Limb (tissue), 2 donors: ENCODE measurements around the gene CCN6.
"Not testable (repeated sequence)": the region's sequence is repeated elsewhere in the genome, so short reads cannot be mapped to it uniquely, and the experiment has no call there.

Source experiments
- DNase-seq, 2 donors: peaks; one replicate each; pipeline ENCODE4 v3.0.0-alpha.2; 2016; ENCODE audit errors: extremely low spot score in 2 of 2

The CCN6 gene

DNA sequence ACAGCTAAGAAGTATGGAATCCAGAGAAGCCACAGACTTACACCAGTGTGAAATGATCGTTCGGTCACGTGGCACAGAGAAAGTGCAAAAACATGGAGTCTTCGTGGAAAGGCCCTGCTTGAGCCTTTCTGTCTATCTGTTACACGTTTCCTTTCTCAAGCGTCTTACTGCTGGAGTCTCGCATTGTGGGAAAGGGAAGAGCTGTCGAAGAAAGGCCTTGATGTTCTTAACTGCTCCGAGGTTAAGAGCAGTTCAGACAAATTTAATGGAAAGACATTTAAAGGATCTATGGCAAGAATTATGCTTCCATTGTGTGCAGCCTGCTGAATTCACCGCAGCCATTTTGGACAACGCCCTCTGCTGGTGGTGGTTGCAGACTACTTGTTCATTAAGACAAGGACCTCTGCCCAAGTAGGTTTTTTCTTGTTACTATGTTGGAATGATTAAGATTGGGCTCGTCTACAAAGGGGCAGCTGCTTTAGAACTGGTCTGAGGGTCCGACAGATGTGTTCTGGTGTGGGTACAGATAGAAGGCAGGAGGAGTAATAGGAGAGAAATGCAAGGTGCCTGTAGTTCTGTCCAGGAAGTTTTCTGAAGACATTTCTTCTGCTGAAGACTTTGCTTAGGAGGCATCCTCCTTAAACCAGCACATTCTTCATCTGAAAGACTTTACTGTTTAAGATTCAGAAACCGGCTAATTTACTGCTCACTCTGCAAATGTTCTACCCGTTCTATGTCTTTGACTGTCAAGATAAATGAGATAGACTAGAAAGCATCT, 24.7 kb upstream of the CCN6 start:
- DNase-seq: peak; percentile 46 to 70

DNA sequence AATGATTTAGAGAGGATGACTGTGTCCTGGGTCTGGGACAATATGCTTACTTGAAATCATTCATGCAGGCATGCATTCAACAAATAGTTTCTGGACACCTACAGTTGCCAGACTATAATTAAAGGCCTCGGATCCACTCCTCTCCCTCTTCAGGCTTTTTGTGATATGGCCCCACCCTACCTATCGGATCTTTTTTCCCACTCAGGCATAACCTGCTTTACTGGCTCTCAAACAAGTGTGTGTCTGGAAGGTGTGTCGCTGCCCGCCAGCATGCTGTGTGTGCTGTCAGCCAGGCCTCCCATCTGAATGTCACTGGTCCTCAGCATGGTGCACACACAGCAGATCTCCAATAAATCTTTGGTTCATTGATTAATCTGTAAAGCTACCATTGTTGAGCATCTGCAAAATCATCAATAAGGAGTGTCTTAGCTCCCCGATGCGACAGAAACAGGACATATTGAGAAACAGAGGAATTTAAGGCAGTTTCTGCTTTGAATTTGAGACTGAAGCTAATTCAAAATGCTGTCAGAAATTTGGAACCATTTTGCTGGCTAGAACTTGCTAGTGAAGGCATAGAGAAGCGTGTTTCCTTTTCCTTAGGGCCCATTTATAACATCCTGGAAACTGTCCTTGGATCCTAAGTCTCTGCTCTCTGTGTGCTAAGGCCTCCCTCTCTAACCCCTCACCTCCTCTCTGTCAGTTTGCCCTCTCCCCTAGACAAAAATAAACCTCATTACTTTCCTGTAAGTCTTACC, 23.5 kb upstream of the CCN6 start:
- DNase-seq: no peak

DNA sequence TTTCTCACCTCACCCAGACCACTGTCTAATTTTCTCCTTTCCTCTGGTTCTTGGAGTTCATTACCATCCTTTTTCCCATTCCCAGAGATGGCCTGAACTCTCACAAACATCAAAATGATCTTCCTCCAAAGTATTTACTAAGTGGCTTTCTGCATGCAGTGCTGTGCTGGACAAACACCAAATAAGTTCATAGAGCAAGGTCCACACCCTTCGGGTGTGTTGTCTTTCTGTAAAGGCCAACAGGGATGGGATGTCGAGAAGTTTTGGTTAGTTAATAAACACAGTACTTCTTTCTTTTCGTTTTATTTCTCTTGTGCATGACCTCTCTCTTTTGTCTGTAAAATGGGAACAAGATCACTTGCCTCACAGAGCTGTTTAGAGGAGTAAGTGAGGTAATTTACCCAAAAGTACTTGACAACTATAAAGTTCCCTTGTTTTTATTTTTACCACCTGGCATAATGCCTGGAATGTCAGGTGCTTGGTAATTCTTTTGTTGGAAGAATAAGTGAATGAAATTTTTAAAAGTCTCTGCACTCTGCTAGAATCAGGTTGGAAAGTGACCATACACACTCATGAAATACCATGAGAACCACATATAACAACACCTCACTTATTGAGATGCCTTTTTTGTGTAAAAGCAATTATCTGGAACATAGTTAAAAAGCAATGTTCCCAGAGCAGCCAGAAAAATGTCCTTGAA, 22.8 kb upstream of the CCN6 start:
- DNase-seq: no peak

DNA sequence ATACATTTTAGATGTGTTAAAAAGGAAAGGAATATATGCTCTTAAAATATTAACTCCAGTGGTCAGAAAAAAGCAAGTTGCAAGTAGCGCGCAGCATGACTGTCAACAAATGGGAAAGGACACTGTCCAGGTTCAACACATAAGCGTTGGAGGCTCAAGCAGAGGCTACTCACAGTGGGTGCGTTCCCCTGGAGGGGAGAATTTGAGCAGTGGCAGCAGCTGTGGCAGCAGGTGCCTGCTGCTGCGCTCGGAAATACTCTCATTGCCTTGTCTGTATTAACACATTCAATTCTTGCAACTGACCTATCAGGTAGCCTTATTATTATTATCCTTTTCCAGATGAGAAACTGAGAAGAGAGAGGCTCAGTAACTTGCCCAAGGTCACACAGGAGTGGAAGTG, 21.9 kb upstream of the CCN6 start:
- no peak for DNase-seq

DNA sequence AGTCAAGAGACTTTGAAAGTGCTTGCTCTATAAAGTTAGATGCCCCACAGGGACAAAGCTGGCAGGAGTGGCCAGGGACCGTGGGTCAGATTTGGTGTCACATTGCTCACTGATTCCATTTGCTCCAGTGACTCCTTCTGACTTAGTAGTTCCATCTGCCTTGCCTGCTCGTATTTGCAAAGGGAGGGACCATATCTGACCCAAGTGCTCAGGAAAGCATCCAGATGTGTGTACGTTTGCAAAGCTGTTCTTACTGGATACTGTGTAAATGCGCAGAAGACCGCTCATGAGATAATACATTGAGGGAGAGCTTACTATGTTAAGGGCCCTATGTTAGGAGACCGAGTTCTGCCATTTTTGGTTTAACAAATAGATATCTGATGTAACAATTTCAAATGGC, 21.2 kb upstream of the CCN6 start:
- no peak for DNase-seq

DNA sequence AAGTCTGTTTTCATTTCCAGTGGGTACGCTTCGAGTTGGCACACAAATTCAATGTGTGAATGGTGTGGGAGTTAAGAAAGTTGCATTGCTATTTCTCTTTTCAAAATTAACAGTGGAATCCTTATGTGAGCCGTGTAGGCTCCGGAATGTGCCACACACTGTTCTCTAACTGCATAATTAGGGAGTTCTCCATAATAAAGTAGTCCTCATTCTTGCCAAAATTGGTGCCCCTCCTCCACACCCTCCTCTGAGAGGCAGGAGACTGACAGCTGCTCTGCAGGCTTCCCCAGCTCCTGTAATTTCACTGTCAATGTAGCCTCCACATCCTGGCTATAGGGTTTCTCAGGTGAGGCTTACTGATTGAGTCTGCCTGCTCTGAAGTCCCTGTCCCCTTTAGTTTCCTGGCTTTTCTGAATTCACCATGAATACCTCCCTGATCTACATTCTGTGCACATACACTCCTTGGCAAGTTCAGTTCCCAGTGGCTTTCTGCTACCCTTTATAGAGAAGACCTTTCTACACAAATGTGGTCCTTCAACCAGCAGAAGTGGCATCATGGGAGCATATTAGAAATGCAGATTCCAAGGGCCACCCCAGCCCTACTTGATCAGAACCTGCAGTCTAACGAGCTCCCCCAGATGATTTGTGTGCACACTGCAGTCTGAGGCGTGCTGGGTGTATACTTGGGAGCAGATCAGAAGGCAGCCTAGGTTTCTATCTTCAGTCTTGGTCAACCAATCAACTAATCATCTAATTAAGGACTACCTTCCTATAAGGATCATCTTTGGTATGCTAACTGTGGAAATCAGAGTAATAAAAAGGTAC, 19.9 kb upstream of the CCN6 start:
- DNase-seq: no peak

DNA sequence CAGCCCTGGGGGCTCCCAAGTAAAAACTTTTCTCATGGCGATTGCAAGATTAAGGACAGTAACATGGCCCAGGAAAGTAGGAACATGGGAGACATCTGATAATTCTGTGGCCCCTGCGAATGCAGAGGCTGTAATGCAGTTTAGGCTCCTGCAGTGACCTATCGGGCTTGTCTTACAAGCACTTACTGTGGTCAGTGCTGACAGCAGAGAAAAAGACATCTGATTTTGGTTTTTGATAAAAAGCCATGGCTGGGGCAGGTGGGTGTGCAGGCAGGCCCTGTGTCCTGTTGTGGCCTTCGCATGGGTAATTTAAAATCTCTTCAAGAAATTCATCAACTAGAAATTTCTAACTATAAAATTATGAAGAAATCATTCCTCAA, 19.3 kb upstream of the CCN6 start:
- no peak for DNase-seq

DNA sequence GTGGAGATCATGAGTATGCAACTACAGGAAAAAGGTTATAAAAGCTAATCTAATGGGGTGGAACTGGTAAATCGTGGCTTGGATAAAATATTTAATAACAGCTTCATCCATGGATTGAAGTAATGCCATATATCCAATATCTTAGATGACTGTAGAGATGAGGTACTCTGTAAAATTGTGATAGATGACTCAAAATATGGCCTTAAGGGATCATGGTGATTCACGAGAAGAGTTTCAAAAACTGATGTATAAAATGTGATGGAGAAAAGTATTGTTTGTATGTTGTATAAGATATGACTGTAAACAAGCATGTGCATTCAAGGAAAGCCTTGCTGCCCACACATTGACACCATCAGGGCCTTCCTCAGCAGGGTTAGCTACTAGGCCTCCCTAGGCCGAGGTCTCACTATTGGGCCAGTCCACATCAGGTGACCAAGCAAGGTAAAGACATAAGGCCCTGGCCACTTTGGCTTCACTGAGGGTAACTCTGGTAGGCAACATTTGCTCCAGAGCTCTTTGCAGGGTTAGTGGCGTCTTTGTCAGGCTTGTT, 17.7 kb upstream of the CCN6 start:
- no peak for DNase-seq

DNA sequence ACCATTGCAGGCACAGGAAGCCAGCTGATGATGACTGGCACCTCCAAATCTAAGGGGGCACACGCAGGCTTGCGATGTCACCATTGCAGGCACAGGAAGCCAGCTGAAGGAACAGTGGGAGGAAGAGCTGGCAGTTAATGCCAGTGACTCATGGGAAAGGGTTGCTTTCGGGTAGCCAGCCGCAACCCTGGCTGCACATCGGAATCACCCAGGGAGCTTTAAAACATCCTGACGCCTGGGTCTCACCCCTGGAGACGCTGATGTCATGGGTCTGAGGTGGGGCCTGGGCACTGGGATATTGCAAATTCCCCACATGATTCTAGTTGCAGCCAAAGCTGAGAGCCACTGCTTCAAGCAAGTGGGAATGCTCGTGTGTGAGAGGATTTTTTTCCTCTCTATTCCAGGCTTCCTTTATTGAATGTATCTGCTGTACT, 16.1 kb upstream of the CCN6 start:
- DNase-seq: no peak

DNA sequence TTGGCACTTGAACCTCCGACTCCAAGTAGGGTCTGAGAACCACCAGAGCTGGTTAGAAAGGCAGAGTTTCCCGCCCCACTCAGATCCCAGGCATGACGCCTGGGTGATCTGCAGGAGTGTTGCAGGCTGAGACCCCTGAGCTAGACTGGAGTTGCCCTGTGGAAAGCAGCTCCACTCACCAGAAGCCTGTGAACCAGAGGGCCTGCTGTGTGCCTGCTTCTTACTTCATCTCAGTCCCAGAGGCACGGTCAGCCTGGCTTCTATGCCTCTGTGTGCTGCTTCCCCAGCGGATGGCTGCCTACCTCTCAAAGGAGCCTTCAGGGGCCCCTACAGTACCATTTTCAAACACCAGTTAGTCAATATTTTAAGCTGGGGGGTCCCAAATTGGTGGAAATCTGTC, 15.6 kb upstream of the CCN6 start:
- DNase-seq: no peak

DNA sequence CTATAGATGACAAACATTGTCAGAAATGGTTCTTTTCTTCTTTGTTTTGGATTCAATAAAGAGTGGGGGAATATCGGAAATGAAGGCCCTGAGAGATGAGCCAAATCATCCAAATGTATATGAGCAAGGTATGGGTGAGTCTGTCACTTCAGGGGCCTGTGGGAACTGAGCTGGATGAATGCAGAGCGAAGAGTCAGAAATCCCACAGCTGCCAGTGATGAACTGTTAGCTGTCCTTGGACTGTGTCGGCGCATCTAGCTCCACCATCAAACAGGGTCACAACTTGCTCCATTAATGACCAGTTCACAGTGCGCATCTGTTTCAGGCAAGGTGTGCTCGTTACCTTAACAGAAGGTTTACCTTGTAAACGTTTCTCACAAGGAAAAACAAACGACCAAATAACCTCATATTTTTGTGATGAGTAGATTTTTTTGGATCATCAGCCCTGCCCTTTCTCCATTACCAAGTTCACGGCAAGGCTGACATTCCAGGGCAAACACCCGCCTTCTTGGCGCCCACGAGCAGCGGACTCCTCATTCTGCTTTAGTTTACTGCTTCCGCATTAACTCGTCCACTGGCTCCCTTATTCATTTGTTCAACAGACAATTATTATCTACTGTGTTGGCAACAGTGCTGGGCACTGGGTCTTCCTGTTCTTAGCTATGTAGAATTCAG, 15.0 kb upstream of the CCN6 start:
- DNase-seq: no peak

DNA sequence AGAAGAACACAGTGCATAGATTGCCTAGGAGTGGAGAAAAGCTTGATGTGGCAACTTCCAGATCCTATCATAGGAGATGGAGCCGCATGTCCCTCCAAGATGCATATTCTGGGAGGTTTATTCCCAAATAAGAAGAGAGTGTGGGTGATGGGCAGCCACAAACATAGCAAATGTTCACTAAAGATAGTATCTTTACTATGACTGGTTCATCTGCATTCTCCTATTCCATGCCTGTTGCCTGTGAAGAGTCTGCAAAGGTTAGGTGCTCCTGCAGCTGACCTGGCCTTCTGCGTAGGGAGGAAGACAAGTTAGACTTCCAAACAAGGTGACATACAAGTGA, 14.5 kb upstream of the CCN6 start:
- no peak for DNase-seq

DNA sequence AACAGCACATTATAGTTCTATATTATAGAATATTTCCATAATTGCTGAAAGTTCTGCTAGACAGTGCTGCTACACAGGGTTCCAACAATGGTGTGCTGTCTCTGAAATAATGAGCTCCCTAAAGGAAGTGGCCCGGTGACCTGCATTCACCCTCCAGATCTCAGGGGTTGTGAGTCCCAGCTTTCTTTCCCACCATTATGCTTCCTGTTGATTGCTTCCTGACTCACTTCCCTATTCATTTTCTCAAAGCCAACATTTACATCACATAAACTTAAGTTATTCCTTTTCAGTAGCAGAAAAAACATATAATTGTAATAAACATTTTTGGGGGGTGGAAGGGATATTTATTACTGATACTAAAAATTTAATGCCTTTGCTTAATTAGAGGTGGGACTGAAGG, 12.9 kb upstream of the CCN6 start:
- no peak for DNase-seq

DNA sequence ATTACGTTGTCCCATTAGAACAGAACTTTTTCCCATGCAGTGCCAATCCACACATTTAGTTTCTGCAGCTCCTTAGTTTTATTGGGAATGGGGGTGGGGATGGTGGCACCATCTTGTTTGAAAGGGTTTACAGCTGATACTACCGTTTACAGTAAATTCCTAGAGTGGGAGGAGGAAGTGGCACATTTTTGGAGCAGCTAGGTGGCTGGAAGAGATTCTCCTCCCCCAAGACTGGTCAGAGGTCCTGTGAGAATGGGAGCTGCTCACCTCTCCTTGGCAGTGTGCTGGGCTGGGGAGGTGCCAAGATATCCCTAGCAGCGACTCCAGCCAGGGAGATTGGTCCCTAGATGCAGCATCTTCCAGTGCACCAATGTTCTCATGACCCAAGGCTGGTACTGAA, 12.4 kb upstream of the CCN6 start:
- no peak for DNase-seq

DNA sequence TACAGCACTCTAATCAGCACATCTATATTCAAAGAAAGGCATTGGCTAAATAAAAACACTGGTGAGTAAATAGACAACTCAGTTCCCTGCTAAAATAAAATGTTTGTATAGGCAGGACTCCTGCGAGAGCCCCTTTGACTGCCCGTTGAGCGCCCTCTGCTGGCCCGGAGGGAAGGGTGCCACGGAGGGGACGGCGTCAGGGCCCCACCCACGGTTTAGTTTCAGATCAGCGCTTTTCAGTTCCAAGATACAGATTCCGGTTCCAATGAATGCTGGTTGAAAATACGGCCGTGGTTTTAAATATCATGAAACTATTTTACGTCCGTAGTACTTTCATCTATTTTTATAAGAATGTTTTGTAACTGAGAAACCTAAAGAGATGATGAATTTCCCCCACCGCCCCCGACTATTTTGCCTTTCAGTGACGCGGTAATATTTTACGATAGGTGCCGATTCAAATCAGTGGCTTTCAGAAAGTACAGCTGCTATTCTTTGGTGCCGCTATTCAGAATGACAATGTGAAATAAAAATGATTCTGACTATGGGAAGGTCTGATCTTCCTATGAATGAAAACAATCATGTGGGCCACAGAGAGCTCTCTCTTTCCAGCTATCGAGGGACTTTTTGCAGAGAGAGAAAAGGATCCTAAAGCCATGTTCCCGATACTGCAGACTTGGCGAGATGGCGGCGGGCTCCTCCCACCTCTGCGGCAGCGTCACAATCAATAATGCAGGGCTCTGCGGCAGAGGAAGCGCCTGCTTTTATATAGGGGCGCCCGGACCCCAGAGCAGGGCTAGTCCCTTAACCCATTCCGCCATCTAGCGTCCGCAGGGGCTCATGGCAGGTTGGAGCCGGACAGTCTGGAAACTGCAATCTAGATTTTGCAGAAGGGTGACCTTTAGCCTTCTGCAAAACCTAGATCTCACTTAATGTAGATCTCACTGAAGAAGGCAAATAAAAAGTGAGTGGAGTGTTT, 10.6 kb upstream of the CCN6 start:
- DNase-seq: peak; percentile 95 to 96

DNA sequence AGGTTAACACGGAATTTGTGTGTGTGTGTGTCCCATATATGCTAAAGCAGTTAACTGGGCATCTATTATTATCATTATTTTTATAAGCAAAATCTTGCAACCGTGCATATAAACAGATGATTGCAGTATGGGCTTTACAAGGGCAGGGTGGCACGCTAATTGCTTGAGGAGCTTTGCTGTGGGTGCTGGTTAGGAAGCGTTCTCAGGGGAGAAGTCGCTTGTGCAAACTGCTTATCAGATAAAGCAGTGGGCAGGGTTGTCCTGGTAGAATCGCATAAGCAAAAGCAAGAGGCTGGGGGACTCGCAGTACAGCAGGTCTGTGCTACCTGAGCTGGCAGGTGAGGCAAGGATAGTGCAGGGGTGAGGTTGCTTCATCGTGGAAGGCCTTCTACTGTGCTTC, 9.7 kb upstream of the CCN6 start:
- no peak for DNase-seq

DNA sequence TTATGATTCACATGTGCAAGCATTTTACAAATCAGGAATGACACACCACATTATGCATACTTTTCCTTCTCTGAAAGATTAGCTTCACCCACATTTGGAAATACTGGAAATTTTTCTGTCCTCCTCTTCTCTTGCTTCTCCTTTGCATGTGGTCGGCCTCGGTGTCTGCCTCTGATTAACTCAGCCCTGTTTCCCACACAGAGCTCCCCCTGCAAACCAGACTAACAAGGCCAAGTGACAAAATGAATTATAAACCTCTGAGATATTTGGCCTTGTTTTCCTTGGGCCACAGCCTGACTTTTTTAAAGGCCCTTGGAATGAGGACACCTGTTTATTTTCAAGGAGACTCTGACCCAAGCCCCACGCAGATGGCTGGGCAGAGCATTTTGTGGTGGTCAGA, 9.0 kb upstream of the CCN6 start:
- DNase-seq: no peak

DNA sequence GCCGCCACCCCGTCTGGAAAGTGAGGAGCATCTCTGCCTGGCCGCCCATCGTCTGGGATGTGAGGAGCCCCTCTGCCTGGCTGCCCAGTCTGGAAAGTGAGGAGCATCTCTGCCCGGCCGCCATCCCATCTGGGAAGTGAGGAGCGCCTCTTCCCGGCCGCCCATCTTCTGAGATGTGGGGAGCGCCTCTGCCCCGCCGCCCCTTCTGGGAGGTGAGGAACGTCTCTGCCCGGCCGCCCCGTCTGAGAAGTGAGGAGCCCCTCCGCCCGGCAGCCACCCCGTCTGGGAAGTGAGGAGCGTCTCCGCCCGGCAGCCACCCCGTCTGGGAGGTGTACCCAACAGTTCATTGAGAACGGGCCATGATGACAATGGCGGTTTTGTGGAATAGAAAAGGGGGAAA, 6.4 kb upstream of the CCN6 start:
- DNase-seq: not testable (repeated sequence)

DNA sequence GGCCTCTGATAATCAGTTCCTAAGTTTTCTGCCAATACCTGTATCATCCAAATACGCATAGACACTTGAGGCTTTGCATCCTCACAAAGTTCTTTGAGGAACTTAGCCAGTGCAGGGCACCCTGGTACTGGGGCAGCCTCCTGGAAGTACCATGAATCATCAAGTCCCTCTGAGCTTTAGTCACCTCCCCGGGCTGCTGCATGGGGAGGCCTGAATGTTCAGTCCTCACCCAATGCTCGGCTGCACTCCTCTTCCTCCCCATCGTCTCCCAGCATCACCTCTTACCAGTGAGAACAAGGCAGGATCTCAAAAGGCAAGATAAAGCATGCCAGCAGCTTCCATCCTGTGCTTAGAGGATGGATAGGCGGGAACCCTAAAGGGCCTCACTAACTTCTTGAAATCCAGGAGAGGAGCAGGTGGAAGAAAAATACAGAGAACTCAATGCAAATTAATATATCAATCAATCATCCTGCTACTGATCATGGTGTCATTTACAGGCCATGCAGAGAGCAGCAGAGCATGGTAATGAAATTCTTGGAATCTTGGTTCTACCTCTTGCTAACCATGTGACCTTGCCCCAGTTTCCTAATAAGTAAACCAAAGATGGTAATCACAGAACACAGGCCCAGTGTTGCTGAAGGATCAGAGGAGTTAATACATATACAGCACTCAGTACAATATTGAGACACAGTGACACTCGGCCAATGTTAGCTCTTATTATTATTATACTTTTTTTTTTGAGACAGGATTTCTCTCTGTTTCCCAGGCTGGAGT, 4.7 kb upstream of the CCN6 start:
- DNase-seq: no peak
